HepG2 (cell line): ENCODE measurements around the gene GRAMD2A. TPM values are rescaled to one million over a fixed set of nuclear protein-coding genes. Genes with fewer than 3 reads are reported as not detected.

ENCODE experiments used
- NONO ChIP-seq, 2 experiments: fragments of 450-650 bp in 1 of 2; sonication (generic) in 1 of 2; formaldehyde crosslinking in 1 of 2; IDR thresholded peaks in 1 of 2; conservative IDR thresholded peaks in 1 of 2; 2 replicates each; pipeline versions ENCODE4 v1.6.1 to v1.8.0; 2017 to 2022; ENCODE audit warnings: mild to moderate bottlenecking in 1 of 2, missing genetic modification reagents in 1 of 2, moderate library complexity in 1 of 2
- RAD21 ChIP-seq: fragments of 450-650 bp; formaldehyde crosslinking; IDR thresholded peaks from 2 replicates; pipeline ENCODE4 v1.5.0; 2020; ENCODE audit warnings: mild to moderate bottlenecking
- ZNF460 ChIP-seq: sonication (generic); formaldehyde crosslinking; IDR thresholded peaks from 2 replicates; pipeline ENCODE4 v1.5.1; 2020; ENCODE audit warnings: missing genetic modification reagents, mild to moderate bottlenecking, borderline replicate concordance
- polyA plus RNA-seq, 8 experiments: library from polyadenylated mRNA; depleted of rRNA in 3 of 8; stranded (reverse) in 7 of 8; unstranded in 1 of 8; fragments of >200 nt; fragmentation: Illumina TruSeq in 4 of 8; extraction: Trizol in 4 of 8; gene quantifications; 2 replicates each; pipeline versions ENCODE4 v1.2.1 to v1.2.3, GENCODE V29; 2011 to 2016; ENCODE audit warnings: low read depth in 4 of 8, missing spikeins in 1 of 8, mixed read lengths in 1 of 8; ENCODE audit not compliant: insufficient read depth in 1 of 8
- total RNA-seq, 5 experiments: library from RNA; depleted of rRNA; stranded (reverse); fragments of >200 nt; fragmentation: Illumina TruSeq; extraction: Trizol; gene quantifications; 2 replicates each; pipeline ENCODE4 v1.2.3, GENCODE V29; 2016; ENCODE audit warnings: low read depth in 1 of 5
- TF ChIP-seq, protein P1 (sequence below): sonication (generic); formaldehyde crosslinking; IDR thresholded peaks from 2 replicates; pipeline ENCODE4 v1.5.0; 2020; ENCODE audit warnings: mild to moderate bottlenecking, missing genetic modification reagents, borderline replicate concordance
- TF ChIP-seq, protein P2 (sequence below): sonication (generic); formaldehyde crosslinking; IDR thresholded peaks from 2 replicates; pipeline ENCODE4 v1.5.1; 2020; ENCODE audit warnings: mild to moderate bottlenecking, missing genetic modification reagents, moderate library complexity
- TF ChIP-seq, protein P3 (sequence below): sonication (generic); formaldehyde crosslinking; IDR thresholded peaks from 2 replicates; pipeline ENCODE4 v1.5.1; 2020; ENCODE audit warnings: mild to moderate bottlenecking, missing genetic modification reagents, borderline replicate concordance

Gene GRAMD2A
- total and polyA plus RNA-seq, 2 of the 13 experiments (the other 11 are each of a cell fraction or from before 2014, with no cell fraction given), result 0.04 TPM; not detected in 1

DNA sequence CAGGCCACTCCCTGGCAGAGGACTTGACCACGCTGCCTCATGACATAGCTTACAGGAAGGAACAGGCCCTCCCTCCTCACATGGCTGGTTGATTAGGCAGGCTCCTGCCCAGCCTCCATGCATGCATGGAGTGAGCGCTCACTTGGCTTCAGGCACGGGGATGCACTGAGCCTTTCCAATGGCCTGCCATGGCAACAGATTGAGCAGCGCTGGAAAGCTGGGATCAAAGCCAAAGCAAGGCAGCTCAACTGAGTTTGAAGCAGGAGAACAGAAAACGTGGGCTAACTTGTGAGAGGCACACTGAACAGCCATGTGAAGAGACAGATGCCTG, 5.9 kb upstream of the GRAMD2A start (continued):
- TF ChIP-seq, protein P1, sequence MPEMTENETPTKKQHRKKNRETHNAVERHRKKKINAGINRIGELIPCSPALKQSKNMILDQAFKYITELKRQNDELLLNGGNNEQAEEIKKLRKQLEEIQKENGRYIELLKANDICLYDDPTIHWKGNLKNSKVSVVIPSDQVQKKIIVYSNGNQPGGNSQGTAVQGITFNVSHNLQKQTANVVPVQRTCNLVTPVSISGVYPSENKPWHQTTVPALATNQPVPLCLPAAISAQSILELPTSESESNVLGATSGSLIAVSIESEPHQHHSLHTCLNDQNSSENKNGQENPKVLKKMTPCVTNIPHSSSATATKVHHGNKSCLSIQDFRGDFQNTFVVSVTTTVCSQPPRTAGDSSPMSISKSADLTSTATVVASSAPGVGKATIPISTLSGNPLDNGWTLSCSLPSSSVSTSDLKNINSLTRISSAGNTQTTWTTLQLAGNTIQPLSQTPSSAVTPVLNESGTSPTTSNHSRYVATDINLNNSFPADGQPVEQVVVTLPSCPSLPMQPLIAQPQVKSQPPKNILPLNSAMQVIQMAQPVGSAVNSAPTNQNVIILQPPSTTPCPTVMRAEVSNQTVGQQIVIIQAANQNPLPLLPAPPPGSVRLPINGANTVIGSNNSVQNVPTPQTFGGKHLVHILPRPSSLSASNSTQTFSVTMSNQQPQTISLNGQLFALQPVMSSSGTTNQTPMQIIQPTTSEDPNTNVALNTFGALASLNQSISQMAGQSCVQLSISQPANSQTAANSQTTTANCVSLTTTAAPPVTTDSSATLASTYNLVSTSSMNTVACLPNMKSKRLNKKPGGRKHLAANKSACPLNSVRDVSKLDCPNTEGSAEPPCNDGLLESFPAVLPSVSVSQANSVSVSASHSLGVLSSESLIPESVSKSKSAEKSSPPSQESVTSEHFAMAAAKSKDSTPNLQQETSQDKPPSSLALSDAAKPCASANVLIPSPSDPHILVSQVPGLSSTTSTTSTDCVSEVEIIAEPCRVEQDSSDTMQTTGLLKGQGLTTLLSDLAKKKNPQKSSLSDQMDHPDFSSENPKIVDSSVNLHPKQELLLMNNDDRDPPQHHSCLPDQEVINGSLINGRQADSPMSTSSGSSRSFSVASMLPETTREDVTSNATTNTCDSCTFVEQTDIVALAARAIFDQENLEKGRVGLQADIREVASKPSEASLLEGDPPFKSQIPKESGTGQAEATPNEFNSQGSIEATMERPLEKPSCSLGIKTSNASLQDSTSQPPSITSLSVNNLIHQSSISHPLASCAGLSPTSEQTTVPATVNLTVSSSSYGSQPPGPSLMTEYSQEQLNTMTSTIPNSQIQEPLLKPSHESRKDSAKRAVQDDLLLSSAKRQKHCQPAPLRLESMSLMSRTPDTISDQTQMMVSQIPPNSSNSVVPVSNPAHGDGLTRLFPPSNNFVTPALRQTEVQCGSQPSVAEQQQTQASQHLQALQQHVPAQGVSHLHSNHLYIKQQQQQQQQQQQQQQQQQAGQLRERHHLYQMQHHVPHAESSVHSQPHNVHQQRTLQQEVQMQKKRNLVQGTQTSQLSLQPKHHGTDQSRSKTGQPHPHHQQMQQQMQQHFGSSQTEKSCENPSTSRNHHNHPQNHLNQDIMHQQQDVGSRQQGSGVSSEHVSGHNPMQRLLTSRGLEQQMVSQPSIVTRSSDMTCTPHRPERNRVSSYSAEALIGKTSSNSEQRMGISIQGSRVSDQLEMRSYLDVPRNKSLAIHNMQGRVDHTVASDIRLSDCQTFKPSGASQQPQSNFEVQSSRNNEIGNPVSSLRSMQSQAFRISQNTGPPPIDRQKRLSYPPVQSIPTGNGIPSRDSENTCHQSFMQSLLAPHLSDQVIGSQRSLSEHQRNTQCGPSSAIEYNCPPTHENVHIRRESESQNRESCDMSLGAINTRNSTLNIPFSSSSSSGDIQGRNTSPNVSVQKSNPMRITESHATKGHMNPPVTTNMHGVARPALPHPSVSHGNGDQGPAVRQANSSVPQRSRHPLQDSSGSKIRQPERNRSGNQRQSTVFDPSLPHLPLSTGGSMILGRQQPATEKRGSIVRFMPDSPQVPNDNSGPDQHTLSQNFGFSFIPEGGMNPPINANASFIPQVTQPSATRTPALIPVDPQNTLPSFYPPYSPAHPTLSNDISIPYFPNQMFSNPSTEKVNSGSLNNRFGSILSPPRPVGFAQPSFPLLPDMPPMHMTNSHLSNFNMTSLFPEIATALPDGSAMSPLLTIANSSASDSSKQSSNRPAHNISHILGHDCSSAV (CRISPR knock-in tag), result no peak
- TF ChIP-seq ZNF460 (CRISPR knock-in tag) (no peak), RAD21 (no peak), NONO (IDR thresholded peaks at IDR 0.05) (no peak), NONO (CRISPR knock-in tag; conservative IDR thresholded peaks at IDR 0.05) (no peak)
- TF ChIP-seq, protein P2, sequence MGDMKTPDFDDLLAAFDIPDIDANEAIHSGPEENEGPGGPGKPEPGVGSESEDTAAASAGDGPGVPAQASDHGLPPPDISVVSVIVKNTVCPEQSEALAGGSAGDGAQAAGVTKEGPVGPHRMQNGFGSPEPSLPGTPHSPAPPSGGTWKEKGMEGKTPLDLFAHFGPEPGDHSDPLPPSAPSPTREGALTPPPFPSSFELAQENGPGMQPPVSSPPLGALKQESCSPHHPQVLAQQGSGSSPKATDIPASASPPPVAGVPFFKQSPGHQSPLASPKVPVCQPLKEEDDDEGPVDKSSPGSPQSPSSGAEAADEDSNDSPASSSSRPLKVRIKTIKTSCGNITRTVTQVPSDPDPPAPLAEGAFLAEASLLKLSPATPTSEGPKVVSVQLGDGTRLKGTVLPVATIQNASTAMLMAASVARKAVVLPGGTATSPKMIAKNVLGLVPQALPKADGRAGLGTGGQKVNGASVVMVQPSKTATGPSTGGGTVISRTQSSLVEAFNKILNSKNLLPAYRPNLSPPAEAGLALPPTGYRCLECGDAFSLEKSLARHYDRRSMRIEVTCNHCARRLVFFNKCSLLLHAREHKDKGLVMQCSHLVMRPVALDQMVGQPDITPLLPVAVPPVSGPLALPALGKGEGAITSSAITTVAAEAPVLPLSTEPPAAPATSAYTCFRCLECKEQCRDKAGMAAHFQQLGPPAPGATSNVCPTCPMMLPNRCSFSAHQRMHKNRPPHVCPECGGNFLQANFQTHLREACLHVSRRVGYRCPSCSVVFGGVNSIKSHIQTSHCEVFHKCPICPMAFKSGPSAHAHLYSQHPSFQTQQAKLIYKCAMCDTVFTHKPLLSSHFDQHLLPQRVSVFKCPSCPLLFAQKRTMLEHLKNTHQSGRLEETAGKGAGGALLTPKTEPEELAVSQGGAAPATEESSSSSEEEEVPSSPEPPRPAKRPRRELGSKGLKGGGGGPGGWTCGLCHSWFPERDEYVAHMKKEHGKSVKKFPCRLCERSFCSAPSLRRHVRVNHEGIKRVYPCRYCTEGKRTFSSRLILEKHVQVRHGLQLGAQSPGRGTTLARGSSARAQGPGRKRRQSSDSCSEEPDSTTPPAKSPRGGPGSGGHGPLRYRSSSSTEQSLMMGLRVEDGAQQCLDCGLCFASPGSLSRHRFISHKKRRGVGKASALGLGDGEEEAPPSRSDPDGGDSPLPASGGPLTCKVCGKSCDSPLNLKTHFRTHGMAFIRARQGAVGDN (CRISPR knock-in tag), result peak; percentile 13; the same call in 1 of the 2 replicates
- TF ChIP-seq, protein P3, sequence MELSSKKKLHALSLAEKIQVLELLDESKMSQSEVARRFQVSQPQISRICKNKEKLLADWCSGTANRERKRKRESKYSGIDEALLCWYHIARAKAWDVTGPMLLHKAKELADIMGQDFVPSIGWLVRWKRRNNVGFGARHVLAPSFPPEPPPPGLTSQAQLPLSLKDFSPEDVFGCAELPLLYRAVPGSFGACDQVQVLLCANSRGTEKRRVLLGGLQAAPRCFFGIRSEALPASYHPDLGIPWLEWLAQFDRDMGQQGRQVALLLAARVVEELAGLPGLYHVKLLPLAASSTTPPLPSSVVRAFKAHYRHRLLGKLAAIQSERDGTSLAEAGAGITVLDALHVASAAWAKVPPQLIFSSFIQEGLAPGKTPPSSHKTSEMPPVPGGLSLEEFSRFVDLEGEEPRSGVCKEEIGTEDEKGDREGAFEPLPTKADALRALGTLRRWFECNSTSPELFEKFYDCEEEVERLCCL (CRISPR knock-in tag), result no peak
